OCI-M2 (cell line): ENCODE measurements around the gene ITIH4.

Experiments used
- DNase-seq: peaks from one replicate; lab custom pipeline; 2025; ENCODE audit not compliant: unreplicated experiment; lab: John Stamatoyannopoulos, UW

Gene ITIH4

GRCh38 chr3:52849656-52850055 is 19.2 kb upstream of the ITIH4 start:
- DNase-seq, result no peak

- no peak for DNase-seq
Observed at GRCh38 chr3:52848617-52849016, 18.1 kb upstream of the ITIH4 start.

GRCh38 chr3:52847726-52848125 is 17.3 kb upstream of the ITIH4 start:
- no peak for DNase-seq

- DNase-seq, result no peak
Observed at GRCh38 chr3:52847241-52847640, 16.8 kb upstream of the ITIH4 start.

- no peak for DNase-seq
Observed at GRCh38 chr3:52846432-52846965, 16.0 kb upstream of the ITIH4 start.

DNA sequence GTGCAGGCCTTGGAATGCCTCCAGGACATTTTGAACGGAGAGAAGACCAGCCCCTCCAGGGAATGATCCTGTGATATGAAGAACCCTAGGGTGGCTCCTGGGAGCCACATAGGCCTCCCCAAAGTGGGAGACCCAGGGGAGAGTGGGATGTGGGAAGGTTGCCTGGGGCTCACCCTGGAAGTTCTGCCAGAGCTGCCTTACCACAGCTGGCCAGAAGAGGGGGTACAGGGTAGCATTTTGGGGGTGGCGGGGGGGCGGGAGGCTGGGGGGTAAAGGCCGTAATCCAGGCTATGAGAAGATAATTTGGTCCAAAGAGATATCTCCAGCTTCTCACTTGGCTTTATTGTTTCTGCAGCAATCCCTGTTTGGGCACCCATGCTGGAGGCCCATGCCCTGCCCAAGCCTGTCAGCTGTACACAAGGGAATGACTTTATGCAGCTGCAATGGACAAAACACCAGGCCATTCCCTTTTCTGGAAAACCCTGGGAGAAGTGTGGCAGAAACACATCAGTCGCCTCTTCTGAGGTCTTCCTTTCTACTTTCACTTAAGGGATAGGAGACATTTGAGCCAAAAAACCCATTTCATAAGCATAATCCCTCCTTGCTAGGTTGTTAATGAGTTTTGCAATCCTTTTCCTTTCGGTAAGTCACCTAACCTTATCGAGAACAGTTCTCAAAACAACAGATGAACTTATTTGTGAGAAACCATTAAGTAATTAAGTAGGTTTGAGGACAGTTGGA is 15.4 kb upstream of the ITIH4 start:
- no peak for DNase-seq

DNA sequence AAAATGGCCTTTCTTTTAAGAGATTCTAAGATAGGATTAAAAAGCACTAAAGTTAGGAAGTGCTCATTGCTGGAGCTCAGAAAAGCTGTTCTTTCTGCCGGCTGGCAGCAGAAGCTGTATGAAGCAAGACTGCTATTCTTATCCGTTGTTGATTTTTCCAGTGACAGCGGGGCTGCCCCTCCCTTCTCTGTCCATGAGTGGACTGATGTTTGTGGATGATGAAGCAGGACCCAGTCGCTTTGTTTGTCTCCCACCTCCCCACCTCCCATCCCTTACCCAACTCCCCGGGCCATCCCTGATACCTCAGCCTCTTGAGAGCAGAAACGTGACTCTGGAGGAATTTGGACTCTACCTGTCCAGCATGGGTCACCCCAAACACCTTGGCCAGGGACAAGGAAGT is 14.7 kb upstream of the ITIH4 start:
- DNase-seq, result no peak

GRCh38 chr3:52844290-52844975 is 14.0 kb upstream of the ITIH4 start:
- no peak for DNase-seq

GRCh38 chr3:52843881-52844280 is 13.4 kb upstream of the ITIH4 start:
- no peak for DNase-seq

DNA sequence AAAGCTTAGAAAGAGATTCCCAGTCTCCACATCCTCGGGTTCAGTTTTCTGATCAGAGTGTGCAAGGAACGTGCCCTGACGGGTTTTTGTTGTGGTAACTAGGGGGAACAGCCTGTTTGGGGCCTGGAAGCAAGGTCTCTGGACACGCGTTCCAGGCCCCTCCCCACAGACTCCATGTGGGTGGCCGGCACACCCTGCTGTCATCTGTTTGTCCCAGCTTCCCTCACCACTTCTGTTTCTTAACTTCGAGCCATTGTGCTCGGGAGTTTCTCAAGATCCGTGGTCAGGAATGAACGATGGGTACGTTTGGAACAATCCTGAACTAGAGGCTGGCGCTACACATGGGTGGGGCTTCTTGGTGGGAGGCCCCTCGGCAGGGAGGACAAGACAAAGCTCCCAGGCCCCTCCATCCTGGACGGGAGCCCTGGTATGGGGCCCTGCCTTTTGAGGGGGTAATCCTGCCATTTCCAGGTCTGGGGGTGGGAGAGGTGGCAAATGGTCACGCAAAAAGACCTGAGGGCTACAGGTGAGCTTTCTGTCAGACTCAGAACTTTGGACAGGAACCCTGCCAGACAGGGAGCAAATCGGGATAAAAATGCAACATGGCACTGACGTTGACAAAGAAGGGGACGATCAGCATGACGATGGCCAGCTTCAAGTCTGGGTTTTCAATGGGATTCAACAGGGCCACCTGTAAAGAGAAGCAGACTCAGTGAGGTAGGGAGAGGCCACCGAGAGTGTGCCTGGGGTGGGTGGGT is 12.8 kb upstream of the ITIH4 start:
- DNase-seq, result no peak

DNA sequence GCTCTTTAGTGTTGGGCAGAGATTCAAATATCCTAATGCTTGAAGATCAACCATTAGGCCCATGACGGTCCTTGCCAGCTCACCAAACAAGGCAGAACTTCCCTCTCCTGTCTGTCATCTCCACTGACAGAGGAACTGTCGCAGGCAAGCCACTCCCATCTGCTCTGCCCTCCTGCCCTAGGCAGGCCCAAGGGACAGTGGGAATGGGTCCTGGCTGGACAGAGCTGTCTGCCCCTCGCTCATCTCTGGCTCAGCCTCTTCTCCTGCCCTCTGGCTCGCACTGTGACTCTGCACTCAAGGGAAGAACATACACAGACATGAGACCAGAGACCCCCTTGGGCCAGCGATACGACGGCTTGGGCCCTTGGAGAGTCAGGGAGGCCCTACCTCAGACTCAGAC is 12.0 kb upstream of the ITIH4 start:
- DNase-seq, result no peak

GRCh38 chr3:52841981-52842340 is 11.5 kb upstream of the ITIH4 start:
- no peak for DNase-seq

DNA sequence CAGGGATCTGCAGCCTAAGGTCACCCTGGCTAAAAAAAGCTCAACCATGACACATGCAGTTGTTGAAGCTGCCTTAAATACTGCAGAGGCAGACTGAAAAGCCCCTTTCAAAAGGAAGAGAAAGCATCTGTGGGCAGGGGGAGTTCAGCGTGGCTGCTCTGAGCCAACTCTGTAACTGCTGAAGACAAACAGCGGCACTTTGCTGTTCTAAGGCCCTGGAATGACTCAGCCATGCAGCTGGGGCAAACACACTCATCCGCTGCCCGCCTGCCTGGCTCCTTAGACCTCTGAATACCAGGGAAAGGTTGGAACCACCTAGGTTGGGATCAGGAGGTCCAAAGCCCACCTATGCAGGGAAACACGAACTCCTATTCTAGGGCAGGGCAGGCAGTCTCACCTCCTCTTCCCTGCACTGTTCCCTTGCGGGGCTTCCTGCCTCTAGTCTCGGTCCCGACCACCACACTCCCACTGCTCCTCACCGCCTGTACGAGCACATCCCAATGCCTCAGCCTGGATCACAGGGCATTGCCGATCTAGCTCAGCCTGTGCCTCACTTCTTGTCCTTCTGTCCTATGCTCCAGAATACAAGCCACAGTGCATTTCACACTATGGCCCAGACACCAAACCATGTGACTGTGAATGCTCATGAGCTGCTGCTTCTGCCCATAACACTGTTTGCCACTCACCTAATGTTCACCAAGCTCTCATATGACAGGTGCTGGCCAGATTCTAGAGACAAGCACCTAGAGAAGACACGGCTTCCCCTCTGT is 10.9 kb upstream of the ITIH4 start:
- no peak for DNase-seq

- no peak for DNase-seq
Observed at GRCh38 chr3:52839892-52840545, 9.5 kb upstream of the ITIH4 start.

DNA sequence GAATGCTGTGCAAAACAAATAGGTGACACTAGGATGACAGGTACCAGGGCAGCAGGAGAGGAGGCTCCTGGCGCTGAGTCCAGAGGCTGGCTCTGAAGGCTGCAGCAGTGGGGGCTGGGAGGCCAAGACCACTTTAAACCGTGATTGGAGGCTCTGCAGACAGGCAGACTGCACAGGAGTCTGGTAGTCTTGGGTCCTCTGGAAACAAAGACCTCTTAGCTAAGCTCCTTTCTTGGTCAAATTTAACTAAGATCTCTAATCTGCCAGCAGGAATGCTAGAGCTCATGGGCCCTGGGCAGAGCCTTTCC is 8.8 kb upstream of the ITIH4 start:
- no peak for DNase-seq

DNA sequence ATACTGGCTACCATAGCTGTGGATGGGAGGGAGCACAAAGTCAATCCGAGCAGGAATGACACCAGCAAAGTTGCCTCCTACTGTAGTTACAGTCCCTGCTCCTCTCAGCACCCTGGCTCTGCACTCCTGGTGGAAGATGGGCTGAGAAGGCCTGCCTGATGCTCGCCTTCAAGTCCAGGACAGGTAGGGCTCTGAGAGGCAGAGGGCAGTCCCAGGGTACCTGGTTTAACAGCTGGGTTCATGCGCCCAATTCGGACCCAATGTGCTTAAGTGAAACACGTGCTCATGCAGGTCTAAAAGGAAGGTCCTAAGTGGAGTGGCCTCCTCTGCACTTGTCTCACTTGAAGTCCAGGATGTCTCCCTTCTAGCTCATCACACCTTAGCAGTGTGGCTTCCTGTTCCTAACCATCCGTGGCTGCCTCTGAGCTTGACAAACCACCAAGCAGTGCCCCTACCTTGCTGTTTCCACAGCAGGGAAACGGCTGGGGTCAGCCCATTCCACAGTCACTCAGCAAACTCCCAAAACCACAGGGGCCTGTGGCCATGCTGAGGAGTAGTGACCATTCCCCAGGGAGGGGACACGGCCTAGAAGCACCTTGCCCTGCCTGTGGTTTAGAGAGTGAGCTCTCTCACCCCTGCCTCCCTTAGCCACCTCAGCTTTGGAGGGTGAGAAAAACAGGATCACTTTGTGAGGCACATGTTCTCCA is 8.2 kb upstream of the ITIH4 start:
- DNase-seq, result no peak

DNA sequence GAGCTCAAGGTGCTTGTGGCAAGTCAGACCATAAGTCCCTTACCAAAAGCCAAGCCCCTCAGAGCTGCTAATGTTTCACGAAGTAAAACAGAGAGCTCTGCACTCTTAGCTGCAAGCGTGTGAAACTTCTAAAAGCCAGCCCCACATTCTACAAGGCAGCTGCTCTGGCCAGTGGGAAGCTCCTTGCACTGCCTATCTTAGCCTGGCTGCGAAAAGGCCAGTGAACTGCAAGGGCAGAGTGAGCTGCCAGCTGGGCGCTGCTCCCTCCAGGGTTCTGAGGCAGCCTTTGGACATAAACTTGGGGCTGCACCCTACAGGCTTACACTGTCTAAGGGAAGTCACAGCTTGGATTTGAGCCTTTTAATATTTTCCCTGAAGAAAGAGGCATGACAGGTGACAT is 6.5 kb upstream of the ITIH4 start:
- no peak for DNase-seq

DNA sequence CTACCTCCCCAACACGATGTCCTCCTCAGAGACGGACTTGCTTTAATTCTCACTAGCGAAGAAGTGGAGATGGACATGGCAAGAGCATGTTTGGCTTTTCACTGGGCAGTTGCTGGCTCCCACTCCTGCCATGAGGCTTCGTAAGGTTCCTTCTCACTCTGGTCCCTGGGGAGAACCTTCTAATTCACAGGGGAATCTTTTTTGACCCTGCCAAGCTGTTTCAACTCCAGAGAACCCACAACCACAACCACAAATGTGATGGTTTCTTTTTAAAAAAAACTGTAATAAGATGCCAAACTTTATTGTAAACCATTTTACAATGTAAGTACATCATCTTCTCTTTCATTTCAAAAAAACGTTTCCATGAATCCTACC is 6.0 kb upstream of the ITIH4 start:
- DNase-seq, result no peak

DNA sequence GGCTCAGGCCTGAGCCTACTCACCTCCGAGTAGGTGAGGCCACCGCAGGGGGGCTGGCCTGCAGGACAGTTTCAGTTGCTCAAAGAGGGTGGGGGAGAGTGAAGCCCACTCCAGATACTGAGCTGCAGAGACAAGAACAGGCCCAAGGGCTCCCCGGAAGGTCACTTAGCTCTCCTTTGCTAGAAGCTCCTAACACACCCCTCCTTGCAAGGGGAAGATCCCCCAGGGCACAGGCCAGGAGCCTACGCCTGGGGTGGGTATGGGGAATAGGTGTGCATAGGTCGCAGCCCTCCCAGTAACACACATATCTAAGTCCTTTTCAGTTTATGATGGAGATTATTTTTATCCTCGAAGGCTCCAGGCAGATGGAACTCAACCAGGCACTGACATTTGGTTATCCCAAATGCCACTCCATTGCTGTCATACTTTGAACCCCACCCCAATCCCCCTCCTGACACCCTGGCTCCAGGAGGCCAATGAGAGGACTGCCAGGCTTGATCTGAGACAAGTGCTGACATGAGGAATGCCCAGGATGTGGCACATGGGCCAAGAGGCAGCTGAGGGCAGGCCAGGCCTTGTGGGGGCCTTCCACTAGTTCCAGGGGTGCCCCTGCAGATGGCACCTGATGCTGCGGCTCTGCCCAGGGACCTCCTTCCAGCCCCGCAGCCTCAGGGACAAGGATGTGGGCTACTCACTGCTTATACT is 5.4 kb upstream of the ITIH4 start:
- no peak for DNase-seq
